SK-N-MC (cell line): ENCODE data around the gene TNC.

Experiments
- DNase-seq: peaks from one replicate; pipeline ENCODE4 v3.0.0-alpha.2; 2011; ENCODE audit warnings: low read depth, low spot score
- H3K27ac ChIP-seq: fragments of 200-600 bp; sonication (generic); 2 replicates; pipeline ENCODE4 v1.5.1; 2016; ENCODE audit warnings: mixed run types
- H3K36me3 ChIP-seq: fragments of 200-600 bp; sonication (generic); 2 replicates; pipeline ENCODE4 v1.6.1; 2017; ENCODE audit warnings: antibody characterized with exemption, low read length, mixed read lengths; ENCODE audit not compliant: insufficient read depth
- H3K4me3 ChIP-seq: fragments of 200-600 bp; sonication (generic); 2 replicates; pipeline ENCODE4 v1.5.1; 2016
- H3K9ac ChIP-seq: fragments of 200-600 bp; sonication (generic); 2 replicates; pipeline ENCODE4 v1.8.0; 2017; ENCODE audit warnings: mixed run types, mixed read lengths; ENCODE audit not compliant: insufficient read length
- H3K9me3 ChIP-seq: fragments of 200-600 bp; sonication (generic); 2 replicates; pipeline ENCODE4 v1.6.1; 2017; ENCODE audit warnings: low read depth, mild to moderate bottlenecking, antibody characterized with exemption, low read length, moderate library complexity, mixed read lengths
- EZH2 ChIP-seq: fragments of 200-600 bp; sonication (generic); IDR thresholded peaks from one replicate; pipeline ENCODE4 v1.6.1; 2017; ENCODE audit warnings: antibody characterized with exemption
- FOXP2 ChIP-seq: optimal IDR thresholded peaks from 2 replicates; pipeline ENCODE3; 2011; ENCODE audit warnings: mild to moderate bottlenecking, moderate library complexity; ENCODE audit not compliant: insufficient read depth; ENCODE audit errors: extremely low read length, control extremely low read depth
- POLR2AphosphoS5 ChIP-seq: IDR thresholded peaks from 2 replicates; pipeline ENCODE4 v1.6.1; 2012; ENCODE audit warnings: mild to moderate bottlenecking, low read depth, low read length, borderline replicate concordance

TNC gene

GRCh38 chr9:115114546-115114945 is 3.4 kb downstream of the TNC start:
- Histone ChIP-seq H3K9me3 (no peaks in the 10 kb centered on the region), H3K9ac (no peak overlapping the region), H3K36me3 (no peaks in the 10 kb centered on the region), H3K27ac (no peak overlapping the region), H3K4me3 (no peak overlapping the region)
- no peak for TF ChIP-seq FOXP2
- TF ChIP-seq EZH2, result no peak
- TF ChIP-seq POLR2AphosphoS5, result no peak
- no peak for DNase-seq

- Histone ChIP-seq H3K27ac (no peak overlapping the region), H3K4me3 (no peak overlapping the region), H3K9ac (no peak overlapping the region), H3K9me3 (no peaks in the 10 kb centered on the region), H3K36me3 (no peaks in the 10 kb centered on the region)
- no peak for TF ChIP-seq POLR2AphosphoS5
- no peak for TF ChIP-seq FOXP2
- no peak for TF ChIP-seq EZH2
- DNase-seq, result no peak
Measured at GRCh38 chr9:115114084-115114483, 3.9 kb downstream of the TNC start.

GRCh38 chr9:115111874-115112273 is 6.1 kb downstream of the TNC start:
- Histone ChIP-seq H3K36me3 (no peaks in the 10 kb centered on the region), H3K4me3 (no peak overlapping the region), H3K27ac (no peak overlapping the region), H3K9me3 (no peaks in the 10 kb centered on the region), H3K9ac (no peak overlapping the region)
- TF ChIP-seq POLR2AphosphoS5, result no peak
- no peak for TF ChIP-seq EZH2
- no peak for TF ChIP-seq FOXP2
- DNase-seq, result no peak

GRCh38 chr9:115109486-115109885 is 8.5 kb downstream of the TNC start:
- TF ChIP-seq FOXP2 (no peak), EZH2 (no peak), POLR2AphosphoS5 (no peak)
- H3K36me3 ChIP-seq, result no peaks in the 10 kb centered on the region
- no peak overlapping the region for H3K9ac ChIP-seq
- H3K9me3 ChIP-seq, result no peaks in the 10 kb centered on the region
- no peak overlapping the region for H3K27ac ChIP-seq
- no peak for DNase-seq
- H3K4me3 ChIP-seq, result no peak overlapping the region

GRCh38 chr9:115107701-115108100 is 10.3 kb downstream of the TNC start:
- Histone ChIP-seq H3K36me3 (no peaks in the 10 kb centered on the region), H3K27ac (peak overlapping the region; percentile 82; the same call in 1 of the 2 replicates), H3K9me3 (no peaks in the 10 kb centered on the region), H3K9ac (no peak overlapping the region), H3K4me3 (no peak overlapping the region)
- DNase-seq, result no peak
- TF ChIP-seq EZH2 (no peak), FOXP2 (no peak), POLR2AphosphoS5 (no peak)

GRCh38 chr9:115106642-115107041 is 11.3 kb downstream of the TNC start:
- Histone ChIP-seq H3K9ac (no peak overlapping the region), H3K9me3 (no peaks in the 10 kb centered on the region), H3K4me3 (peak overlapping the region; percentile 25; the same call in 1 of the 2 replicates), H3K36me3 (no peaks in the 10 kb centered on the region), H3K27ac (peak overlapping the region; percentile 82)
- TF ChIP-seq POLR2AphosphoS5 (no peak), EZH2 (no peak), FOXP2 (no peak)
- no peak for DNase-seq

GRCh38 chr9:115106001-115106400 is 12.0 kb downstream of the TNC start:
- Histone ChIP-seq H3K36me3 (no peaks in the 10 kb centered on the region), H3K27ac (peak overlapping the region; percentile 82), H3K4me3 (peak overlapping the region; percentile 25; the same call in 1 of the 2 replicates), H3K9me3 (no peaks in the 10 kb centered on the region), H3K9ac (no peak overlapping the region)
- DNase-seq, result no peak
- TF ChIP-seq EZH2, result no peak
- no peak for TF ChIP-seq POLR2AphosphoS5
- TF ChIP-seq FOXP2, result no peak

- TF ChIP-seq FOXP2 (no peak), EZH2 (no peak), POLR2AphosphoS5 (no peak)
Measured at GRCh38 chr9:115104908-115105307, 13.0 kb downstream of the TNC start.

GRCh38 chr9:115103746-115104477 is 14.0 kb downstream of the TNC start:
- TF ChIP-seq POLR2AphosphoS5 (no peak), FOXP2 (no peak), EZH2 (no peak)
- H3K27ac ChIP-seq, result peak overlapping the region; percentile 82

More at GRCh38 chr9:115104908-115105307, 13.0 kb downstream of the TNC start:
- no peaks in the 10 kb centered on the region for H3K9me3 ChIP-seq
- peak overlapping the region; percentile 82 for H3K27ac ChIP-seq
- peak overlapping the region; percentile 17 for H3K4me3 ChIP-seq
- DNase-seq, result peak; percentile 28
- H3K9ac ChIP-seq, result peak overlapping the region; percentile 0
- H3K36me3 ChIP-seq, result no peaks in the 10 kb centered on the region

More at GRCh38 chr9:115103746-115104477, 14.0 kb downstream of the TNC start:
- no peak for DNase-seq
- Histone ChIP-seq H3K9me3 (no peaks in the 10 kb centered on the region), H3K9ac (no peak overlapping the region), H3K36me3 (no peaks in the 10 kb centered on the region), H3K4me3 (0 out of 2 replicates have a peak overlapping the region, but pooled peaks have one; percentile 1)
